Esophagus muscularis mucosa (tissue), 4 donors: ENCODE data around the gene GLIS2.

ENCODE experiments used
- EP300 ChIP-seq: sonication (generic); formaldehyde crosslinking; IDR thresholded peaks from one replicate; pipeline ENCODE4 v1.6.1; 2017; ENCODE audit warnings: antibody characterized with exemption
- POLR2A ChIP-seq: fragments of 450-650 bp; IDR thresholded peaks from one replicate; pipeline ENCODE4 v1.6.1; 2017; ENCODE audit warnings: antibody characterized with exemption, moderate library complexity, mild to moderate bottlenecking, low read depth
- POLR2AphosphoS5 ChIP-seq, 2 donors: sonication (generic); formaldehyde crosslinking; IDR thresholded peaks; one replicate each; pipeline ENCODE4 v1.6.1; 2017; ENCODE audit warnings: antibody characterized with exemption in 2 of 2
- TF ChIP-seq, protein P1 (sequence below), 3 experiments: fragments of 200-600 bp in 2 of 3; fragments of 450-650 bp in 1 of 3; sonication (generic) in 2 of 3; IDR thresholded peaks; one replicate each; pipeline ENCODE4 v1.5.1; 2017 to 2019; ENCODE audit warnings: antibody characterized with exemption in 3 of 3, mild to moderate bottlenecking in 2 of 3, moderate library complexity in 1 of 3

DNA sequence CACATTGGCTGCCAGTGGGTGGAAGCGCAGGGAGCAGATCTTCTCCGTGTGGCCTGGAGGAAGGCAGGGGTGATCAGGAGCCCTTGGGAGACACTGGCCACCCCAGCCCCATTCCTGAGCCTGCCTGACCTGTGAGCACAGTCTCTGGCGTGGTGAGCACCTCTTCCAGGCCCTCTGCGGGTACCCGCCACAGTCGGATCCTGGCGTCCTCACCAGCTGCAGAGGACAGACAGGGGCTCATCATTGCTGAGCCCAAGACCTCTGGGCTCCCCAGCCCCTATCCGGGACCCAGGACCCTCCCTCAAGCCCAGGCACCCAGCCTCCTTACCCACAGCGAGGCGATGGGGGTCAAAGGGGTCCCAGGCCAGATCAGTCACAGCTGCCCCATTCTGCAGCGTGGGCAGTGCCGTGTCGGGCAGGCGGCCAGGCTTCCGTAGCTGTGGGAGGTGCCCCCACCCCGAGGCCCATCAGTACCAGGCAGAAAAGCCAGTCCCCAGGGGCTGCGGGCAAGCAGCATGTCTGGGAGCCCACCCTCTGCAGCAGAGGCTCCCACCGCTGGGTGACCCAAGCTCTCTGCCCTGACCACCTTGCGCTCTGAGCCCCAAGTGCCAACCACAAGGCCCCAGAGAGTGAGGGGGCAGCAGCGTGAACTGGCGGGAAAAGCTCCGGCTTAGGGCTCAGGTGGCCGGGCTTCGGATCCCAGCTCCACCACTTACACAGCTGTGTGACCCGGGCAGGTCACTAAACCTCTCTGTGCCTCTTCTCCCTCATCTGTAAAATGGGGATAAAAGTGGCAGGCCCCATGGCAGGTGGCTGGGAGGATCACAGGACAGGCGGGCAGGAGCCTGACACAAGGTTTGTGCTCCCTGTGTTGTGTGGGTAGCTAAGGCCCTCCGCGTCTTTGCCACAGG is 45.4 kb downstream of the GLIS2 start:
- TF ChIP-seq, protein P1, sequence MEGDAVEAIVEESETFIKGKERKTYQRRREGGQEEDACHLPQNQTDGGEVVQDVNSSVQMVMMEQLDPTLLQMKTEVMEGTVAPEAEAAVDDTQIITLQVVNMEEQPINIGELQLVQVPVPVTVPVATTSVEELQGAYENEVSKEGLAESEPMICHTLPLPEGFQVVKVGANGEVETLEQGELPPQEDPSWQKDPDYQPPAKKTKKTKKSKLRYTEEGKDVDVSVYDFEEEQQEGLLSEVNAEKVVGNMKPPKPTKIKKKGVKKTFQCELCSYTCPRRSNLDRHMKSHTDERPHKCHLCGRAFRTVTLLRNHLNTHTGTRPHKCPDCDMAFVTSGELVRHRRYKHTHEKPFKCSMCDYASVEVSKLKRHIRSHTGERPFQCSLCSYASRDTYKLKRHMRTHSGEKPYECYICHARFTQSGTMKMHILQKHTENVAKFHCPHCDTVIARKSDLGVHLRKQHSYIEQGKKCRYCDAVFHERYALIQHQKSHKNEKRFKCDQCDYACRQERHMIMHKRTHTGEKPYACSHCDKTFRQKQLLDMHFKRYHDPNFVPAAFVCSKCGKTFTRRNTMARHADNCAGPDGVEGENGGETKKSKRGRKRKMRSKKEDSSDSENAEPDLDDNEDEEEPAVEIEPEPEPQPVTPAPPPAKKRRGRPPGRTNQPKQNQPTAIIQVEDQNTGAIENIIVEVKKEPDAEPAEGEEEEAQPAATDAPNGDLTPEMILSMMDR (IDR thresholded peaks at IDR 0.05), result no peak
- TF ChIP-seq POLR2A, result no peak
- no peak for TF ChIP-seq EP300
- TF ChIP-seq POLR2AphosphoS5 (IDR thresholded peaks at IDR 0.05), result no peak
